HG03460 (cell line): Measurements from ENCODE around the gene THBS2.
"Not testable (repeated sequence)": the region's sequence is repeated elsewhere in the genome, so short reads cannot be mapped to it uniquely, and the experiment has no call there.

Experiments
- ATAC-seq: cut with Tn5 transposase; IDR thresholded peaks from one replicate; pipeline ENCODE4 v1.9.1; 2021; ENCODE audit not compliant: unreplicated experiment

Gene THBS2

DNA sequence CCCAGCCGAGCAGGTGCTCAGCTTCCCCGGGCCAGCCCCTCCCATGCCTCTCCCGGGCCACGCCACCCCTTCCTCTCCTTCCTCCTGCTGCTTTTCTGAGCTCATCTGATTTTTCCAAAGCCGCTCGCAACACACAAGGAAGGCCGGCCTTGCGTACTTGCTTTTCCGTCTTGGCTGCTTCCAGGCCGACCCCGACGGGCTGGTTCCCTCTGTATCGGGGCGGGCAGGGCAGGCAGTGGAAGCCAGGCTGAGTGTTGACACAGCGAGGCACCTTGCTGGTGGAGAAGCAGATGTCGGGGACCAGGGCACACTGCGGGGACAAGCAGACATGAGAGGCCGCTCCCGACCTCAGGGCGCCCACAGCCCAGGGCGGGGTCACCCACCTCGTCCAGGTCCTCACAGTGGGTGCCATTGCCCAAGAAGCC lies 21.1 kb downstream of the THBS2 start:
- ATAC-seq: no peak

DNA sequence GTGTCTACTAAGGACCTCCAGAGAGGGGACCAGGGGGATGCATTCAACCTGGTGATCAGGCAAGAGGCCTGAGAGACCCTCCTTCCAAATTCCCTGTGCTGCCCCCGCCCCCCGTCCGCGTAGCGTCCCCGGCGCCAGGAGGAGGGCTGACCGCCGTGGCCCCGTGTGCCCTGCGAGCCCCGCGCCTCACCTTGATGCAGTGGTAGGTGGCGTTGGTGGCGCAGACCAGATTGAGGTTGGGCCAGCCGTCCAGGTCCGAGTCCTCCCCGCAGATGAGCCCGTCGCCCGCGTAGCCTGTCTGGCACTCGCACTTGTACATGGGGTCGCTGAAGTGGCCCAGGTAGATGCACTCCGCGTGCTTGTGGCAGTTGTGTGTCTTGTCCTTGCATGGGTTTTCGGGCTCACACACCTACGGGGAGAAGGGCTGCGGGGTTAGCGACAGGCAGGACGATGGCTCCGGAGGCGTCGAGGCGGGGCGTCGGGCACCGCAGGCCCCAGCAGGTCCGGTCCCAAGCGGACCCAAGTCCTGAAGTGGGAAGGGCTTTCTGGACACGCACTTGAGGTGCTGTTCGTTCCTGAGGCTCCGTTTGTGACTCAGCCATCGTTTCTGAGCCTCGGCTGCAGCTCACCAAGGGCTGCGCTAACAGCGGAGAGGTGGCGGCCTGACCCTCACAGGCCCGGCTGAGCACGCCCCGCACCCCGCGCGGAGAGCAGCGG lies 21.7 kb downstream of the THBS2 start:
- no peak for ATAC-seq

DNA sequence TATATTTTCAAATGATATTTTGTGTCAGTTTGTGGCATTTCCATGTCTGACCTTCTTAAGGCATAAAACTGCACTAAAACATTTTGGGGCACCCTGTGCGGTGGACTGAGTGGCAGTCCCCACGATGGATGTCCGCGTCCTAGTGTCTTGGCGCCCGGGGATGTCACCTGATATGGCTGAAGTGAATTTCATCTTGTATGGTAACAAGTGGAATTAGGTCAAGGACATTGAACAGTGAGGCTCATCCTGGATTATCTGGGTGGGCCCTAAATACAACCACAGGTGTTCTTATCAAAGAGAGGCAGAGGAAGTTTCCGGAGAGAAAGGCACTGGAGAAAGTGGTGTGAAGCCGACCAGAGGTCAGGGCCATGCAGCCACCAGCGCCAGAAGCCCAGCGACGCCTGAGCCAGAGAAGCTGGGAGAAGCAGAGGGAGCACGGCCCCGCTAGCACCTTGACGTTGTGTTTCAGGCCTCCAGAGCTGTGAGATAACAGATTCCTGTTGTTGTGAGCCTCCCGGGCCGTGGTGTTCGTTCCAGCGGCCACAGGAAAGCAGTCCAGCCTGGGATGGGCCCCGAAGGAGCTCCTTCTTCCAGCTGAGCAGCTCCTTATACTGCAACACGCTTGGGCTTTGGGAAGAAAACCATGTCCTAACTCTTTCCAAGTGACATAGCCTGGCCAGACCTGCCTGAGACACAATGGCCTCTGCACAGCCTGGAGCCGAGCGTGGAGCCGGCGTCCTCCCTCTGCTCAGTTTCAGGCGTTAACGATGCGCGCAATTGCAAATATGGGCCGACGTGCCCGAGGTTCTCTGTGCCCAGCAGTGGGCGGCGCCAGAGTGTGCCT lies 22.5 kb downstream of the THBS2 start:
- no peak for ATAC-seq

GRCh38 chr6:169230322-169230665 lies 23.4 kb downstream of the THBS2 start:
- no peak for ATAC-seq

GRCh38 chr6:169229615-169230321 lies 23.9 kb downstream of the THBS2 start:
- ATAC-seq: no peak

GRCh38 chr6:169227116-169227515 lies 26.5 kb downstream of the THBS2 start:
- no peak for ATAC-seq

DNA sequence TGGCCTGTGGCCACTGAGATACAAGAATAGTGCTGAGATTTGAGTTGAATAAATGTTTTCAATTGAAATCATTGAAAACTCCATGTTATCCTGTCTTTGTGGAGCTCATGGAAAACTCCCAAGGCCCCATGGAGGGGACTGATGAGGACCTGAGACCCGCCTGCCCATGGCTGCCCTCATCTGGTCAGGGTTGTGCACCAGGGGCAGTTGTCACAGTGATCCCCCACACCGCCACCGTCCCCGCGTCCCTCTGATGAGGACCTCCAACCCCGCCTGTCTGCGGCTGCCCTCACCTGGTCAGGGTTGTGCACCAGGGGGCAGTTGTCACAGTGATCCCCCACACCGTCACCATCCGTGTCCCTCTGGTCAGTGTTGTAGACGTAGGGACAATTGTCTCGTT lies 27.8 kb downstream of the THBS2 start:
- ATAC-seq: no peak

DNA sequence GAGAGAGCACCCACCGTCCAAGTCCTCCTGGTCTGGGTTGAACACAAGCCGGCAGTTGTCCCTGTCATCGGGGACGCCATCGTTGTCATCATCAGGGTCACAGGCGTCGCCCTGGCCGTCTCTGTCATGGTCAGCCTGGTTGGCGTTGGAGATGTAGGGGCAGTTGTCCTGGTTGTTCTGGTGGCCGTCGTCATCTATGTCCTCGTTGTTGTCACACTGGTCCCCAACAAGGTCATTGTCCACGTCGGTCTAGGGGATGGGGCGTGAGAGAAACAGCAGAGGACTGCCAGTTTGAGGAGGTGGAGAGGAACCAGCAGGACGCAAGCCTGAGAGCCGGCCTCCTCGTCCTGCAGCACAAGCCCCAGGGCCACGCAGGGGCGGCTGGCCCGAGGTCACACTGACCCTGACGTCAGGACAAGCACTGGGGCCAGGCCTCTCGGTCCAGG lies 28.5 kb downstream of the THBS2 start:
- ATAC-seq: no peak

- no peak for ATAC-seq
Observed at GRCh38 chr6:169224716-169225115, 28.9 kb downstream of the THBS2 start.

- ATAC-seq: no peak
Observed at GRCh38 chr6:169224185-169224695, 29.4 kb downstream of the THBS2 start.

DNA sequence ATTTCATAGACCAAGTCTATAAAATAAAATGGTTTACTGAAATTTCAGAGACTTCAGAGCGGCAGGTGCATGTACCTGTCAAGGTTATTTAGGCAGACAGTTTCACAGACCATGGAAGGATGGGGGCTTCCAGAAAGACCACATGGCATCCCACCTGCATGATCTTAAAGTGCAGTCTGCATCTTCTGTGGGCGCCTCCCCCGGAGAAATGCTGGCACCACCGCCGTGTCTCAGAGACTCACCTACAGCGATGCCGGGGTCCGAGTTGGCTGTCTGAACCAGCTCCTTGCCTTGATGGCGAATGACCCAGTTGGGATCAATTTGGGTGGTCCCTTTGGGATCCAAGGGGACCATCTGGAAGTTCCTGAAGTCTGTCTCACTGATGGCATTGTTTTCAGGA lies 30.6 kb downstream of the THBS2 start:
- no peak for ATAC-seq

DNA sequence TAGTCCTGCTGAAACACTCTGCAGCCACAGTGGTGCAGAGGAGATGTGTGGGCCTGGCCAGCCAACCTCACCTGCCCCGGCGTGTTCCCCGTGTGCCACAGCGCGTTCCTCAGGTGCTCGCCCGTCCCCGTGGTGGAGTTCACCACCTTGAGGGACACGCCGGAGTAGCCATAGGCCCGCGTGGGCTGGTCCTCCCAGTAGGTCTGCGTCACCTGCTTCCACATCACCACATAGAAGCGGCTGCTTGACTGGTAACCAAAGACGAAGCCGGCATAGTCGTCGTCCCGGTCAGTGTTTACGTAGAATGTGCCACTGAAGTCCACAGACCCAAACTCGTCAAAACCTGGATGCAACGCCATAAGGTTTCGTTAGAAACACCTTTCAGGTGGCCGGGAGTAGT lies 31.5 kb downstream of the THBS2 start:
- ATAC-seq: no peak

DNA sequence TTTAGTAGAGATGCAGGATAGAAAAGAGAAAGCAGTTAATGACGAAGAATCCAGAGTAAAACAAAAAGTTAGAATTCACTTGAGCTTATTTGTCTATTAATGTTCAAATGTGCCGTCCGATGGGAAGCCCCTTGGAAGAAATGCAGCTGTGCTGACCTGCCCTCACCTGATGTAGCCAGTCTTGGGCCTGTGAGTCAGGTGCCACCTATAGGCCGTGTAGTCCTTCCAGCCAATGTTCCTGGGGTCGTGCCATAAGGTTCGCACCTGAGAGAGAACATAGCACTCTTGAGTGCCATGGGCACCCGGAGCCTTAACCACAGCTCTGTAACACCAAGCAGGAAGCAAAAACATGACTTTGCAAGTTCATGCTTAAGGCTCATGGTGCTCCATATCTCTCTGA lies 32.4 kb downstream of the THBS2 start:
- ATAC-seq: no peak

GRCh38 chr6:169220068-169220964 lies 33.3 kb downstream of the THBS2 start:
- no peak for ATAC-seq

DNA sequence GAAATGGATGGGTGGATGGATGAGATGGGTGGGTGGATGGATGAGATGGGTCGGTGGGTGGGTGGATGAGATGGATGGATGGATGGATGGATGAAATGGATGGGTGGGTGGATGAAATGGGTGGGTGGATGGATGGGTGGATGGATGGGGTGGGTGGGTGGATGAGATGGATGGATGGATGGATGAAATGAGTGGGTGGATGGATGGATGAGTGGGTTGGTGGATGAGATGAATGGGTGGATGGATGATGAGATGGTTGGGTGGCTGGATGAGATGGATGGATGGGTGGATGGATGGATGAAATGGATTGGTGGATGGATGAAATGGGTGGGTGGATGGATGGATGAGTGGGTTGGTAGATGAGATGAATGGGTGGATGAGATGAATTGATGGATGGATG lies 35.7 kb downstream of the THBS2 start:
- ATAC-seq: no peak

- ATAC-seq: no peak
Observed at GRCh38 chr6:169216830-169217229, 36.8 kb downstream of the THBS2 start.

GRCh38 chr6:169215201-169215681 lies 38.4 kb downstream of the THBS2 start:
- ATAC-seq: no peak

DNA sequence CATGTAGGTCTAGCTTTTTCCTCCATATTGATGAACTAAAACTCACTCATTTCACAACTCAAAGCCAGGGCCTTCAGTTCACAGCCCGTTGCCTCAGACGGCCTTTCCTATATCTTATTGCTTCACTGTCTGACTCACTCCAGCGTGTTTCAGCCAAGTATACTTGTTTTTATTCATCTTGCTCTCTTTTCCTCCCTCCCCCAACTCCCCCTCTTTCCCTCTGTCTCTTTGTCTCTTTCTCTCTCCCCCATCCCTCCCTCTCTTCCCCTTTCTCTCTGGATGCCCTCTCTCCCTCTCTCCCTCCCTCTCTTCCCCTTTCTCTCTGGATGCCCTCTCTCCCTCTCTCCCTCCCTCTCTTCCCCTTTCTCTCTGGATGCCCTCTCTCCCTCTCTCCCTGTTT lies 38.9 kb downstream of the THBS2 start:
- ATAC-seq: not testable (repeated sequence)

DNA sequence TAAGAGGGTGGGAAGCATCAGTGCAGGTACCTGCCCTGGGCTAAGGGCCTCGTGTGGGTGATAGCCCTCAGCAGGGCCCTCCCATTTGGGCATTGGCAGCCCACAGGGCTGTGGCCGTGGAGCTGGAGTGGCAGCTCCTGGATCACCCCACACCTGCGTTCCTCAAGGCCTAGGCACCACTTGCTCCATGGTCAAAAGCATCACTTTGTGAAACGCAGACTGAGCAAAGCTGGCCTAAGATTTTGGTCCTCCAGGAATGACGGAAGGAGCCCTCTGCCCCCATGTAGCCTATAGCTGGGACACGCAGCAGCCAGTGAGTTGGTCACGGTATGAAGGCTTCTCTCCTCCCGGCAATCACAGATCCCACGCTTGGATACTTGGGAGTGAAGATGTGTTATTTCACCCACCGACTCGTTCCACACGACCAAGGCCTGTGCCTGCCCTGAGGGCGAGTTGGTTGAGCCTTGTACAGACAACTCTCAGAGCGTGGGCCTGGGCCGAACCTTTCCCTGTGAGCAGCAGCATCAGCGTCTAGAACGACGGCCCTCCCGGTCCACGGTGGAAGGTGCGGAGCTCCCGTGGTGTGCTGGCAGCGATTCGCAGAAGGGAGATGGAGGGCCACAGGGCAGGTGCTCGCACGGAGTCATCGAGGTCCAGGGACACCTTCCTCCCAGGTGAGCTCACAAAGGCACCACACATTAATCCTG lies 39.7 kb downstream of the THBS2 start:
- no peak for ATAC-seq
